Endometrium (tissue), 2 donors: ENCODE results near the gene APLF.
"Not testable (repeated sequence)": the region's sequence is repeated elsewhere in the genome, so short reads cannot be mapped to it uniquely, and the experiment has no call there.

ENCODE experiments used
- FAIRE-seq: peaks from 2 replicates; lab custom pipeline; 2012; peaks lifted over from hg19 to GRCh38; lab: Jason Lieb, UNC
- donor health status: control.
- donor health status: control.

APLF gene

GRCh38 chr2:68441179-68441993, 26.0 kb upstream of the APLF start:
- FAIRE-seq = peak; percentile 89

GRCh38 chr2:68441994-68442322, 25.4 kb upstream of the APLF start:
- no peak for FAIRE-seq

GRCh38 chr2:68446425-68446824, 21.0 kb upstream of the APLF start:
- not testable (repeated sequence) for FAIRE-seq

- no peak for FAIRE-seq
Observed at GRCh38 chr2:68447118-68447517, 20.3 kb upstream of the APLF start.

- no peak for FAIRE-seq
Observed at GRCh38 chr2:68448671-68449653, 18.4 kb upstream of the APLF start.

GRCh38 chr2:68452158-68452900, 15.1 kb upstream of the APLF start:
- no peak for FAIRE-seq

- FAIRE-seq = no peak
Observed at GRCh38 chr2:68453761-68454360, 13.5 kb upstream of the APLF start.

- FAIRE-seq = no peak
Observed at GRCh38 chr2:68454719-68455118, 12.7 kb upstream of the APLF start.

GRCh38 chr2:68456198-68456597, 11.2 kb upstream of the APLF start:
- FAIRE-seq = no peak

- no peak for FAIRE-seq
Observed at GRCh38 chr2:68458981-68459380, 8.4 kb upstream of the APLF start.

GRCh38 chr2:68463287-68463877, 4.0 kb upstream of the APLF start:
- peak; percentile 89 for FAIRE-seq

GRCh38 chr2:68464651-68465050, 2.7 kb upstream of the APLF start:
- FAIRE-seq = no peak

GRCh38 chr2:68465081-68465916, 2.1 kb upstream of the APLF start:
- no peak for FAIRE-seq

GRCh38 chr2:68466361-68466777, 1.0 kb upstream of the APLF start:
- FAIRE-seq = no peak

- no peak for FAIRE-seq
Observed at GRCh38 chr2:68466778-68467076, 658 bp upstream of the APLF start.

- FAIRE-seq = no peak
Observed at GRCh38 chr2:68468801-68469200, 1.4 kb downstream of the APLF start.

- no peak for FAIRE-seq
Observed at GRCh38 chr2:68469935-68470334, 2.5 kb downstream of the APLF start.

GRCh38 chr2:68471385-68471784, 4.0 kb downstream of the APLF start:
- no peak for FAIRE-seq

GRCh38 chr2:68472796-68473414, 5.5 kb downstream of the APLF start:
- no peak for FAIRE-seq

GRCh38 chr2:68475110-68475509, 7.7 kb downstream of the APLF start:
- FAIRE-seq = no peak
